Osteocyte (in vitro differentiated cells): Measurements from ENCODE around the gene ZNF445. TPM values are rescaled to one million over a fixed set of nuclear protein-coding genes. Genes with fewer than 3 reads are reported as not detected.

Source experiments
- DNase-seq: peaks from one replicate; pipeline ENCODE4 v3.0.0; 2021; ENCODE audit warnings: mixed read lengths; ENCODE audit not compliant: unreplicated experiment; ENCODE audit errors: extremely low spot score
- H3K27ac Mint-ChIP-seq: one replicate; pipeline ENCODE4 v1.8.0; 2021; ENCODE audit warnings: mild to moderate bottlenecking, mixed read lengths; ENCODE audit not compliant: unreplicated experiment
- H3K27me3 Mint-ChIP-seq: one replicate; pipeline ENCODE4 v1.8.0; 2021; ENCODE audit warnings: mixed read lengths; ENCODE audit not compliant: unreplicated experiment
- H3K36me3 Mint-ChIP-seq: one replicate; pipeline ENCODE4 v1.8.0; 2021; ENCODE audit warnings: mixed read lengths; ENCODE audit not compliant: unreplicated experiment
- H3K4me1 Mint-ChIP-seq: one replicate; pipeline ENCODE4 v1.8.0; 2021; ENCODE audit warnings: mixed read lengths; ENCODE audit not compliant: unreplicated experiment
- H3K4me3 Mint-ChIP-seq: one replicate; pipeline ENCODE4 v1.8.0; 2021; ENCODE audit warnings: mild to moderate bottlenecking, moderate library complexity, mixed read lengths; ENCODE audit not compliant: unreplicated experiment
- H3K9me3 Mint-ChIP-seq: one replicate; pipeline ENCODE4 v1.8.0; 2021; ENCODE audit warnings: mixed read lengths; ENCODE audit not compliant: unreplicated experiment
- total RNA-seq: library from RNA; stranded (reverse); gene quantifications from 2 replicates; pipeline ENCODE4 v1.2.1, GENCODE V29; 2021
- TF ChIP-seq, protein P1 (sequence below): fragments of 200-600 bp; sonication (generic); IDR thresholded peaks from 2 replicates; pipeline ENCODE4 v1.5.0; 2021; ENCODE audit warnings: antibody characterized with exemption, mild to moderate bottlenecking, moderate library complexity

ZNF445 gene
- total RNA-seq, 1 donor from 2014 or later, result 26.1 TPM

DNA sequence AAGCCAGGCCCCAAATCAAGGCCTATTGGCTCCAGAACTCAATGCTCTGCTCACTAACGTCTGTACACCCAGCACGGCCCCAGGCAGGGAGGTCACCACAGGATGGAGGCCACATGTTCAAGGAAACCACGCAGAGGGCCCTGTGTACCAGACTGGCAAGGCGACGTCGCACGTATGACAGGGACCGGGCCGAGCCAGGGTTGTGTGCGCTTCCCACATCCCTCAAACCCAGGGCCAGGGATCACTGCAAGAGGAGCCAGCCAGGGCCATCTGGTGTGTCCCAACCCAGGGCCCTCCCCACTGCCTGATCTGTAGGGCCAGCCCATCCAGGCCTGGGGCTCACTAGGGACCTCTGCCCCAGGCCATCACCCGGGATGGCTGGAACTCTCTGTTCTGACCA, 62.0 kb downstream of the ZNF445 start:
- Mint-ChIP-seq H3K4me3 (no peak overlapping the region), H3K27ac (no peak overlapping the region), H3K4me1 (no peaks in the 10 kb centered on the region), H3K27me3 (no peaks in the 10 kb centered on the region), H3K36me3 (no peaks in the 10 kb centered on the region), H3K9me3 (no peaks in the 10 kb centered on the region)
- TF ChIP-seq, protein P1, sequence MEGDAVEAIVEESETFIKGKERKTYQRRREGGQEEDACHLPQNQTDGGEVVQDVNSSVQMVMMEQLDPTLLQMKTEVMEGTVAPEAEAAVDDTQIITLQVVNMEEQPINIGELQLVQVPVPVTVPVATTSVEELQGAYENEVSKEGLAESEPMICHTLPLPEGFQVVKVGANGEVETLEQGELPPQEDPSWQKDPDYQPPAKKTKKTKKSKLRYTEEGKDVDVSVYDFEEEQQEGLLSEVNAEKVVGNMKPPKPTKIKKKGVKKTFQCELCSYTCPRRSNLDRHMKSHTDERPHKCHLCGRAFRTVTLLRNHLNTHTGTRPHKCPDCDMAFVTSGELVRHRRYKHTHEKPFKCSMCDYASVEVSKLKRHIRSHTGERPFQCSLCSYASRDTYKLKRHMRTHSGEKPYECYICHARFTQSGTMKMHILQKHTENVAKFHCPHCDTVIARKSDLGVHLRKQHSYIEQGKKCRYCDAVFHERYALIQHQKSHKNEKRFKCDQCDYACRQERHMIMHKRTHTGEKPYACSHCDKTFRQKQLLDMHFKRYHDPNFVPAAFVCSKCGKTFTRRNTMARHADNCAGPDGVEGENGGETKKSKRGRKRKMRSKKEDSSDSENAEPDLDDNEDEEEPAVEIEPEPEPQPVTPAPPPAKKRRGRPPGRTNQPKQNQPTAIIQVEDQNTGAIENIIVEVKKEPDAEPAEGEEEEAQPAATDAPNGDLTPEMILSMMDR, result no peak
- DNase-seq, result peak; percentile 73

DNA sequence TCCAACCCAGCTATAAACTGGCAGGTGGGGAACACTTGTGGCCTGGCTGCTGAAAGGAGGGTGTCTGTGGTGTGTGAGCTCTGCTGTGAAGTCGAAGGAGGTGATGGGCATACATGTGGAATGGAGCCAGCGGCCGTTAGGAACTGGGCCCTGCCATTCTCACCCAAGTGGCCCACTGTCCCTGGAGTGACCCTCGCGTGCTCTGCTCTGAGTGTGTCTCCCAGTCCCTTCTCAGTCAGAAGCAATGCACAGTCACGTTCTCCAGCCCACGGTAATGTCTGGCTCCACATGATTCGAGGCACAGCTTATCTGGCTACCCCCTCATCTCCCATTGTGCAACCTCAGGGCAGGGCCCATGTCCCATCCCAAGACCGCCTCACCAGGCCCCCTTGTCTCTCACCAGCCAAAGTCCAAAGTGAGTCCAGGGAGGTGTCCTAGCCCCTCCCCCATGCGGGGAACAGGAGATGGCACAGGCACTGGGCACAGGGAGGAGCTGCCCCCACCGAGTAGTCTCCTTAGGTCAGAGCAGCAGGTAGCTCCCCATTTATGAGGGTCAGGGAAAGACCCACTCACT, 62.9 kb downstream of the ZNF445 start:
- H3K9me3 Mint-ChIP-seq, result no peaks in the 10 kb centered on the region
- H3K36me3 Mint-ChIP-seq, result no peaks in the 10 kb centered on the region
- H3K4me1 Mint-ChIP-seq, result no peaks in the 10 kb centered on the region
- no peaks in the 10 kb centered on the region for H3K27me3 Mint-ChIP-seq
- H3K4me3 Mint-ChIP-seq, result no peak overlapping the region
- no peak for DNase-seq
- H3K27ac Mint-ChIP-seq, result no peak overlapping the region
- TF ChIP-seq, protein P1, result no peak

DNA sequence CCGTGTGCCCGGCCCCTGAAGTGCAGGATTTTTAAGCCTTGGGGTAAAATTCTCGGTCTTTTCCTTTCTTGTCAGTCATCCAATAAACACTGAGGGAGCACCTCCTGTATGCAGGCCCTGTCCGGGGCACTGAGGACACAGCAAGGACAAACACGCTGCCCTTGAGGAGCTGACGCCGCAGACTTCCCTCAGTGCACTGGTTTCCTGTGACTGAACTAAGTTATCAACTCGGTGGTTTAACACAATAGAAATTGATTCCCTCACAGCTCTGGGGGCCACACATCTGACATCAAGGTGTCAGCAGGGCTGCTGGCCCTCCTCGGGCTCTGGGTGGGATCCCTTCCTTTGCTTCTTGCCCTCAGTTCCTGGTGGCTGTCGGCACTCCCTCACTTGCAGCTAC, 65.1 kb downstream of the ZNF445 start:
- H3K4me3 Mint-ChIP-seq, result no peak overlapping the region
- peak; percentile 48 for DNase-seq
- H3K36me3 Mint-ChIP-seq, result peaks cover 3% of the 10 kb centered on the region
- no peaks in the 10 kb centered on the region for H3K27me3 Mint-ChIP-seq
- H3K4me1 Mint-ChIP-seq, result no peaks in the 10 kb centered on the region
- TF ChIP-seq, protein P1, result no peak
- H3K27ac Mint-ChIP-seq, result no peak overlapping the region
- no peaks in the 10 kb centered on the region for H3K9me3 Mint-ChIP-seq

DNA sequence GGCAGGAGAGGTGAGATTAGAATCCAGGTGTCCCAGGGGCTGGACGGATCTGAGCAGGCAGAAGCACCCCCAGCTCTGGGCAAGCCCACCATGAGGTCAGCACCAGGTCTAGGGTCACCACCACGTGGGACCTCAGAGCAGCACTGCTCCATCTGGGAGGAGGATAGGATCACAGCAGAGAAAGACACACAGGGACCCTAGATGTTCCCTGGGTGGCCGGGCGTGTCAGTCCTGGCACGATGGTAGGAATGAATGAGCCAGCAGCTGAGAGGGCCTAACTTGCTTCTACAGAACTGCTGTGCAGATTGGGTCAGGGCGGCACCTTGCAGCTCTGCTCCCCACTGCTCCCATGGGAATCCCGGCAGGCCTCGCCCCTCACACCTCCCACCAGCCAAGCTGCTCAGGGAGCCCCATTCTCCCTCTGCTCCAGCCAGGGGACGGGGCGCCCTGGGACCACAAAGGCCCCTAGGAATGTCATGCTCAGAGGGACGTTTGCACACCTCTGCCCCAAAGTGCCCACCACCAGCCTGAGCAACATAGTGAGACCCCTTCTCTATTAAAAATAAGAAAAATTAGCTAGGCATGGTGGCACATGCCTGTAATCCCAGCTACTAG, 66.3 kb downstream of the ZNF445 start:
- Mint-ChIP-seq H3K27ac (no peak overlapping the region), H3K9me3 (no peaks in the 10 kb centered on the region), H3K27me3 (no peaks in the 10 kb centered on the region), H3K36me3 (peaks cover 6% of the 10 kb centered on the region), H3K4me3 (no peak overlapping the region), H3K4me1 (no peaks in the 10 kb centered on the region)
- peak; percentile 83 for DNase-seq
- TF ChIP-seq, protein P1, result no peak

DNA sequence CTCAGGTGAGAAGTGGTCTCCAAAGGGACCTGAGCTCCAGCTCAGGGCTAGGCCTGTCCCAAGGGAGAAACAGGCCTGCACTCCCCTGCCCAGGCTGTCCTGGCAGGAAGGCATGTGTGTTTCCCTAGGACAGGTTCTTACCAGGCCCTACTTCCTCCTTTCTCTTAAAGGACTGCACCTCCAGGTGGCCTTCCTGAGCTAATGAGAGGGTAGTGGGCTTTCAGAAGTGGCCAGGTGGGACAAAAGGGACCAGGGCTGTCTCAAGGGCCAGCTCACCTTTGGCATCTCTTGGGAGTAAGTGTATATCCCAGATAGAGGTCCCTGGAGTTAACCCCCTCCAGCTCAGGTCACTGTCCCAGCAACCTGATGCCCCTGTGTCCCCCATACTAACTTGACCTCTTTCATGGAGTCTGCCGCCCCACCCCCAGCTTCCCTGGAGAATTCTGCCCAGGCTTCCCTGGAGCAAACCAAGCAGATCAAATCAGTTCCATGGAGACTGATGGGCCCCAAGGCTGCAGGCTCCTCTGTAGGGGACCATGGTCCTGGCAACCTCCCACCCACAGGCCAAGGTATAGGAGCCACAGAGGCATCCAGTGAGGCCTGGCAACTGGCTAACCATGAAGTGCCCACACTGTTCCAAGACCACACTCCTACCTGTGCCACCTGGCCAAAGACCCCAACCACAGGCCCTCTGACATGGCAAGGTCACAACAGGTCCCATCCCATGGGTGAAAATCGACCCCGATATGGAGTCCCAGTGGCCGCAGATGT, 67.6 kb downstream of the ZNF445 start:
- Mint-ChIP-seq H3K36me3 (peaks cover 6% of the 10 kb centered on the region), H3K9me3 (no peaks in the 10 kb centered on the region), H3K27ac (no peak overlapping the region), H3K4me3 (no peak overlapping the region), H3K27me3 (no peaks in the 10 kb centered on the region), H3K4me1 (no peaks in the 10 kb centered on the region)
- peak; percentile 70 for DNase-seq
- TF ChIP-seq, protein P1, result no peak
